ENCODE results near the gene MACIR.

Gene MACIR

GRCh38 chr5:103243665-103244064, 14.9 kb upstream of the MACIR start:
- no peaks in the 10 kb centered on the region for H3K4me1 ChIP-seq
- H3K4me2 ChIP-seq, result no peak overlapping the region
- H3K9me3 ChIP-seq, result peaks cover 4% of the 10 kb centered on the region; the same call in 1 of the 2 replicates

GRCh38 chr5:103244398-103244797, 14.2 kb upstream of the MACIR start:
- Histone ChIP-seq H4K20me1 (no peaks in the 10 kb centered on the region), H3K36me3 (no peaks in the 10 kb centered on the region)
- TF ChIP-seq Cebpa-rat (IDR thresholded peaks at IDR 0.05), result no peak

More at GRCh38 chr5:103243665-103244064, 14.9 kb upstream of the MACIR start:
- Histone ChIP-seq H3K9ac (no peak overlapping the region), H4K20me1 (no peaks in the 10 kb centered on the region), H3K27ac (no peak overlapping the region), H3K36me3 (no peaks in the 10 kb centered on the region), H3K4me3 (no peak overlapping the region), H3K27me3 (no peaks in the 10 kb centered on the region)
- no peak for TF ChIP-seq Cebpa-rat (IDR thresholded peaks at IDR 0.05)

DNA sequence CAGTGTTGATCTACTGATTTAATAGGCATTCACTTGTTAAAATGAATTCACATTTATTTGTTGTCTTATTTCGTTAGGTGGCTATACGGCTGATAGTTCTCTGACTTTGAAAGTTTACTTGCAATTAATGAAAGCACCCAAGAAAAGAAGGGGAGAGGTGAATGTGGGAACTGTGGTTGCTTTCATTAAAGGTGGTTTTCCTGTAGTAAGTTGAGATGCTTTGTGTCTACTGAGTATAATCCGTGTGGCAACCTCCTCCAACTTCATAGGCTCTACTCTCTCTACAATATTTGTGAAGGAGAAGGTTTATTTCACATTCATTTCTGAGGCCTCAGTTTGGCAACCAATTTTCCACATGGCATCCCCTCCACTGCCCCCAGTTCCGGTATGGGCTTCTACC, 12.8 kb upstream of the MACIR start:
- Histone ChIP-seq H3K4me1 (no peaks in the 10 kb centered on the region), H3K4me2 (no peak overlapping the region), H3K9ac (no peak overlapping the region), H3K27me3 (no peaks in the 10 kb centered on the region), H3K36me3 (no peaks in the 10 kb centered on the region), H3K9me3 (0 out of 2 replicates have a peak, but pooled peaks cover 4% of the 10 kb centered on the region), H3K4me3 (no peak overlapping the region), H4K20me1 (no peaks in the 10 kb centered on the region), H3K27ac (no peak overlapping the region)
- no peak for TF ChIP-seq Cebpa-rat (IDR thresholded peaks at IDR 0.05)

More at GRCh38 chr5:103244398-103244797, 14.2 kb upstream of the MACIR start:
- H3K9me3 ChIP-seq, result peaks cover 4% of the 10 kb centered on the region; the same call in 1 of the 2 replicates
- no peaks in the 10 kb centered on the region for H3K27me3 ChIP-seq
- no peak overlapping the region for H3K27ac ChIP-seq
- H3K4me1 ChIP-seq, result no peaks in the 10 kb centered on the region
- H3K4me3 ChIP-seq, result no peak overlapping the region
- no peak overlapping the region for H3K4me2 ChIP-seq
- H3K9ac ChIP-seq, result no peak overlapping the region

DNA sequence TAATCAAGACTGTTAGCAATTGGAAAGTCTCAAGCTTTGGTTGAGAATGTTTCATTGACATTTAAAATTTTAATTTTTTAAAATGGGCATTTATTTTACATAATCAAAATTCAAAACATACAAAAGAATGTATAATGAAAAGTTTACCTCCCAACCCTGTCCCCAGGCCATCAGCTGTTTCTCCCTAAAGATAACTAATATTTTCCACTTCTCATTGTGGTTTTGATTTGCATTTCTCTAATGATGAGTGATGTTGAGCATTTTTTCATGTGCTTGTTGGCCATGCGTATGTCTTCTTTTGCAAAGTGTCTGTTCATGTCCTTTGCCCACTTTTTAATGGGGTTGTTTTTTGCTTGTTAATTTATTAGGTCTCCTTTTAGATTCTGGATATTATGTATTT, 11.4 kb upstream of the MACIR start:
- Histone ChIP-seq H3K4me2 (no peak overlapping the region), H3K9ac (no peak overlapping the region), H3K27me3 (no peaks in the 10 kb centered on the region), H3K4me3 (no peak overlapping the region), H3K4me1 (no peaks in the 10 kb centered on the region), H3K27ac (no peak overlapping the region), H4K20me1 (no peaks in the 10 kb centered on the region), H3K9me3 (0 out of 2 replicates have a peak, but pooled peaks cover 4% of the 10 kb centered on the region), H3K36me3 (no peaks in the 10 kb centered on the region)
- TF ChIP-seq Cebpa-rat (IDR thresholded peaks at IDR 0.05), result no peak

- Histone ChIP-seq H3K9ac (no peak overlapping the region), H3K36me3 (no peaks in the 10 kb centered on the region), H3K27me3 (no peaks in the 10 kb centered on the region), H4K20me1 (no peaks in the 10 kb centered on the region), H3K4me3 (no peak overlapping the region), H3K27ac (no peak overlapping the region), H3K4me2 (no peak overlapping the region), H3K9me3 (0 out of 2 replicates have a peak, but pooled peaks cover 4% of the 10 kb centered on the region), H3K4me1 (no peaks in the 10 kb centered on the region)
- no peak for TF ChIP-seq Cebpa-rat (IDR thresholded peaks at IDR 0.05)
Observed at GRCh38 chr5:103249068-103249467, 9.5 kb upstream of the MACIR start.

DNA sequence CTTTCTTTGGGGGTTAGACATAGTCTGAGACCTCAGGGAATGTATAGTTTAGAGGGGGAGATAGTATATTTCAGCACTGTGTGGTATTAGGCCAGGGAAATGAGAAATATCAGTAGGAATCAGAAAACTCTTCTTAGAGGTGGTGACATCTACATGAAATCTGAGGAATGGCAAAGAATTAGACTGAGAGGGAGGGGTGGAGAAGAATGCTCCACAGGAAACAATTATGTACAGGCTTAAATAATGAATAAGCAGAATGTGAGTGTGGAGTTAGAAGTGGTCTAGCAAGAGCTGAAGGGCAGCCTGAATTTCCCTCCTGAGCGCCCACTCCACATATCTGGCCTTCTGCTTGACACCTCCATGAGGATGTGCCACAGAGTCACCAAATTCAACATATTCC, 3.6 kb upstream of the MACIR start:
- no peak overlapping the region for H3K9ac ChIP-seq
- H3K36me3 ChIP-seq, result no peaks in the 10 kb centered on the region
- peaks cover 4% of the 10 kb centered on the region; the same call in 1 of the 2 replicates for H3K4me1 ChIP-seq
- TF ChIP-seq Cebpa-rat (IDR thresholded peaks at IDR 0.05), result no peak
- no peaks in the 10 kb centered on the region for H3K9me3 ChIP-seq
- H3K4me3 ChIP-seq, result no peak overlapping the region
- H3K27me3 ChIP-seq, result no peaks in the 10 kb centered on the region
- no peaks in the 10 kb centered on the region for H4K20me1 ChIP-seq
- H3K27ac ChIP-seq, result no peak overlapping the region
- H3K4me2 ChIP-seq, result no peak overlapping the region

DNA sequence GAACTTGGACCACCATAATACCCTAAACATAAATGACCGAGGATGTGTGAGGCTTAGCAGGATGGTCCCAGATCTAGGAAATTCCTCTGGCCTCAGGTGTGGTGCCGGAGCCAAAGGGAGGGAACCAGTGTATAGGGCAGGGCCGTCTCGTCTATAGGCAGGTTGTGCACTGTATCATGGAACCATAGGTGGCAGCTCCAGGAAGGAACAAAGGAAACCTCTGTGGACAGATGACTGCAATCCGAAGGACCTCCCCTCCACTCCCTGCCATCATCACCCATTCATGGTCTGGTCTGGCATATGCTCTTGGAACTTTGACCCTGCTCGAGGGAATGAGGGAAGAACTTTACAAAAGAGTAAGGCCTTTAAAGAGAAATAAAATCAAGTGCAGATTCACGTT, 2.9 kb upstream of the MACIR start:
- Histone ChIP-seq H3K36me3 (no peaks in the 10 kb centered on the region), H3K4me3 (no peak overlapping the region), H3K4me1 (peaks cover 12% of the 10 kb centered on the region), H3K27me3 (no peaks in the 10 kb centered on the region), H4K20me1 (peaks cover 3% of the 10 kb centered on the region), H3K9ac (no peak overlapping the region), H3K4me2 (no peak overlapping the region), H3K27ac (no peak overlapping the region), H3K9me3 (no peaks in the 10 kb centered on the region)
- no peak for TF ChIP-seq Cebpa-rat (IDR thresholded peaks at IDR 0.05)

GRCh38 chr5:103256178-103256577, 2.4 kb upstream of the MACIR start:
- Histone ChIP-seq H3K4me1 (peaks cover 17% of the 10 kb centered on the region), H3K36me3 (no peaks in the 10 kb centered on the region), H3K4me3 (no peak overlapping the region), H3K27me3 (no peaks in the 10 kb centered on the region), H3K9me3 (no peaks in the 10 kb centered on the region), H3K9ac (no peak overlapping the region), H4K20me1 (peaks cover 8% of the 10 kb centered on the region), H3K27ac (no peak overlapping the region), H3K4me2 (no peak overlapping the region)
- TF ChIP-seq Cebpa-rat (IDR thresholded peaks at IDR 0.05), result no peak

DNA sequence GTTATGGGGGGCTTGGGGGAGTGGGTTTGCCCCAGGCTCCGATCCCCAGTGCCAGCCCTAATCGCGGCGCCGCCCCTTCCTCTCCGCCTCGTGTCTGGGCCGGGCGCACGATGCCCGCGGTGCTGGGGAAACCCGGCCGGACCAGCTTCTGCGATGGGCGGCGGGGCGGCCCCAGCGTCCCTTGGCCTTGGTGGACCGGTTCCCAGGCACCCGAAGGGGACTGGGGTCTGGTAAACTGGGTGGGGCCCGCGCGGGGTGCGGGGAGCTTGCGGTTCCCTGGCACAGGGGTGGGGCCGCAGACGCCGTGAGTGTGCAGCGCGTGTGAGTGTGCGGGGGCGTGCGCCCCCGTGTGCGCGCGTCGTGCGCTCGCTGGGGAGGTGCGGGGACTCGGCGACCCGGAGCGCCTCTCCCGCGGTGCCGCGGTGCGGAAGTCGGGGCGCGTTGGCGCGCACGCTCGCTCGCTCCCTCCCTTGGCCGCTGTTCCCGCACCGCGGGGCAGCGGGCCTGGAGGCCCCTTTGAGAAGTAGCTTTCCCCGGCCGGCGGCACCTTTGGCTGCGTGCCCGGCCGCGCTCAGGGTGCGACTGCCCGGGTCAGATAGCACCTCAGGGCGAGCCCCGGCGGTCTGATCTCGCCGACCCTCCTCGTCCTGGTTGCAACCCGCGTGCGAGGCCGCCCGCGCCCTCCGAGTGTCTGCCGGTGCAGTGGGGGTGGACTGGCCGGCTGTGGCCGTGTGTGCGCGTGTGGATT, 568 bp downstream of the MACIR start:
- TF ChIP-seq Cebpa-rat (IDR thresholded peaks at IDR 0.05), result no peak
- H3K27ac ChIP-seq, result peak overlapping the region; percentile 90
- peak overlapping the region; percentile 91 for H3K9ac ChIP-seq
- H3K4me3 ChIP-seq, result peak overlapping the region; percentile 96
- peak overlapping the region; percentile 87 for H3K4me2 ChIP-seq
- peaks cover 26% of the 10 kb centered on the region for H4K20me1 ChIP-seq
- H3K36me3 ChIP-seq, result no peaks in the 10 kb centered on the region
- H3K9me3 ChIP-seq, result no peaks in the 10 kb centered on the region
- H3K27me3 ChIP-seq, result no peaks in the 10 kb centered on the region
- peaks cover 38% of the 10 kb centered on the region for H3K4me1 ChIP-seq

DNA sequence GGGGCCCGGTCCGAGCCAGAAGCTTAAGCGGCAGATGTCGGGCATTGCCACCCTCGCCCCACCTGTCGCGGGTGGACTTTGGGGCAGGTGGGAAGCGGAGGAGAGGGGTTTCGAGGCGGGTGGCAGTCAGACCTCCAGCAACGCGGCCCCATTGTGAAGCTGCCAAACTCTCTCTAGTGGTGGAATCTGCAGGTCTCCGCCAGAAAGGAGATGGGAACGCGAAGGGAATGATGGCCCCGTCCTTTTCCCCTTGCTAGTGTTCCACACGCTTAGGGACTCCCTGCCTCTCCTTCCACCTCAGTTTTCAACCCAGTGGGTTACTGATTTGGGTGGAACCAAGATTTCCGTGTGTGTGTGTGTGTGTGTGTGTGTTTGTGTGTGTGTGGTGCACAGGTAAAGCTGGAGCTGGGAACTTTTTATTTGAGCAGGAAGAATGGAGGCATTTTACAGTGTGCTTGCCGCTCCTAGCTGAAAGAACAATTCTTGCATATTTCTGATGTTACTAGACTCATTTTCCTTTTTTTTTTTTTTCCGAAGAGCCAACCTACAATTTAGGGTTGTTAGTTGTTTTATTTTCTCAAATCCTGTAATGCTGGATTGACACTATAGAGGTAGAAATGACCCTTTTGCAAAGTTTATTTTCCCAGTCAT, 1.3 kb downstream of the MACIR start:
- TF ChIP-seq Cebpa-rat (IDR thresholded peaks at IDR 0.05), result no peak
- Histone ChIP-seq H3K4me1 (peaks cover 38% of the 10 kb centered on the region), H3K4me3 (peak overlapping the region; percentile 96), H3K9me3 (no peaks in the 10 kb centered on the region), H3K36me3 (no peaks in the 10 kb centered on the region), H3K4me2 (peak overlapping the region; percentile 87), H3K9ac (peak overlapping the region; percentile 91), H3K27ac (peak overlapping the region; percentile 90), H3K27me3 (no peaks in the 10 kb centered on the region), H4K20me1 (peaks cover 31% of the 10 kb centered on the region)

All from BLaER1 (cell line).